HUES48 (cell line): ENCODE results near the gene NEURL3.

Experiments used
- H3K27ac ChIP-seq: one replicate; pipeline ENCODE4 v1.7.0; 2013; ENCODE audit warnings: low read depth, low read length, inconsistent platforms
- H3K27me3 ChIP-seq: 2 replicates; pipeline ENCODE4 v1.6.1; 2013; ENCODE audit warnings: mild to moderate bottlenecking, low read length; ENCODE audit not compliant: control insufficient read depth, insufficient read depth
- H3K36me3 ChIP-seq: 2 replicates; pipeline ENCODE4 v1.6.1; 2013; ENCODE audit warnings: low read length; ENCODE audit not compliant: control insufficient read depth, insufficient read depth
- H3K4me1 ChIP-seq: 2 replicates; pipeline ENCODE4 v1.6.1; 2013; ENCODE audit warnings: mild to moderate bottlenecking, low read length; ENCODE audit not compliant: control insufficient read depth, insufficient read depth
- H3K4me3 ChIP-seq: 2 replicates; pipeline ENCODE4 v1.5.1; 2013; ENCODE audit warnings: mild to moderate bottlenecking, low read depth, low read length
- H3K9ac ChIP-seq: 2 replicates; pipeline ENCODE4 v1.6.1; 2013; ENCODE audit warnings: mild to moderate bottlenecking, low read depth, low read length, moderate library complexity
- H3K9me3 ChIP-seq: 2 replicates; pipeline ENCODE4 v1.6.1; 2013; ENCODE audit warnings: low read length; ENCODE audit not compliant: control insufficient read depth, insufficient read depth

NEURL3 gene

DNA sequence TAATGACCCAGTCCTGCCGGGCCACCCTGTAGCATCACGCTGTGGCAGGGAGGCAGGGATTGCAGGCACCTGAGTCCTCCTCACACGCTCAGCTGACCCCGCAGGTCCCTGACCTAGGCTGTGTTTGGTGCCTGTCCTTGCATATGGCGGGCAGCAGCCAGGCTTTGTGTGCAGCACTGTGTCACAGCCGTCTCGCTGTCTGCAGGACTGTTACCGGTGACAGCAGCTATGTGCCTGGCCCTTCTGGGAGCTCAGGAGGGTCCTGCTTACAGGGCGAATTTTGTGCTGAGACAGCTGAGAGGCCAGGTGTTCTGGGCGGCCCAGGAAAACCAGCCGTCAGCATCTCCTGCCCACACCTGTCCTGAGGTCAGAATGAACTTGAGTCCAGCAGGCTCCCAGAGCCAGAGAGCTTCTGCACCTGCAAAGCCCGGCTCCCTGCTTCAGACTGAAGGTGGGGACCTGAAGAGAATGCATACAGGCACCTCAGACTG lies 21.0 kb upstream of the NEURL3 start:
- Histone ChIP-seq H3K27ac (no peak overlapping the region), H3K9me3 (no peaks in the 10 kb centered on the region), H3K4me3 (no peak overlapping the region), H3K36me3 (no peaks in the 10 kb centered on the region), H3K4me1 (no peaks in the 10 kb centered on the region; the same call in 1 of the 2 replicates), H3K27me3 (peaks cover 35% of the 10 kb centered on the region), H3K9ac (no peak overlapping the region)

DNA sequence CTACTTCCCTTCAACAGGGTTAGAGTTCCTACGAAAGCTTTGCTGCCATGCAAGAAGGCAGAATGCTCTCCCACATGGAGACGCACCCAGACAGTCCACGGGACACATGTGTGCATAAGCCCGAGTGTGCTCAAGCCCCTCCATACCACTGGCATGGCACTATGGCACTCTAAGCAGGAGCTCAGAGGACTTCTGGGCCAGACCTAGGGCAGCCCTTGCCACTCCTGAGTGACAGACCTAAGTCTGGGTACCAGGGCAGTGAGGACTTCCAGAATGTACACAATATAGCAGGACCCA lies 20.0 kb upstream of the NEURL3 start:
- Histone ChIP-seq H3K4me1 (no peaks in the 10 kb centered on the region; the same call in 1 of the 2 replicates), H3K9ac (no peak overlapping the region), H3K27ac (no peak overlapping the region), H3K36me3 (no peaks in the 10 kb centered on the region), H3K9me3 (no peaks in the 10 kb centered on the region), H3K27me3 (peaks cover 29% of the 10 kb centered on the region), H3K4me3 (no peak overlapping the region)

DNA sequence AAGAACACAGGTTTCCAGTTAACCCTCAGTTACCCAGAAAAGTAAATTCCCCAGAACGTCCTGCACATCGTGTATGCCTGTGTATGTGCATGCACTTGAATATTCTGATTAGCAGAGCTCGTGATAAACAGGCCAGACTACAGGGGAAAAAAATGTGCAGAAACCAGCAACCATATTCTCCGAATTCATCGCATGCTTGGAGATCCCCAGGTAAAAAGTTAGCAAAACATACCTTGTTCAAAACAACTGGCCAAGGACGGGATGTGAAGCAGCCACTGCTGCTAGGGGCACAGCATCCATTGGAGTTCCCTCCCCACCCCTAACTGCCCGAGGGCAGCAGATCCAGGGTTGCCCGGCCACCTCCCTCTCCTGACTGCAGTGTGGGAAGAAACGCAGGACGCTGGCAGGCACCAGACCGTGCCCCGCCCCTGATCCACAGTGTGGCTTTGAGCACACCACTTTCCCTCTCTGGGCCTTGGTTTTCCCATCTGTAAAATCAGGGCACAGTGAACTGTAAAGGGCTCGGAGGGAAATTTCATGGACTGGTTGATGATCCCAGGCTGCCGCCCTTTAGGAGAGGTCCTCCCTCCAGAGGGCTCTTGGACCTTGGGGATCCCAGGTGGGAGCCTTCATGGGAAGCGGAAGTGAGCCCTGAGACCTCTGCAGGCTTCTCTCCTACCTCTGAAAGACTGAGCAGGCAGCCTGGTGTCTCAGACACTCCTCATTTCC lies 19.5 kb upstream of the NEURL3 start:
- Histone ChIP-seq H3K9me3 (no peaks in the 10 kb centered on the region), H3K9ac (no peak overlapping the region), H3K4me3 (no peak overlapping the region), H3K27ac (no peak overlapping the region), H3K27me3 (peaks cover 28% of the 10 kb centered on the region), H3K36me3 (no peaks in the 10 kb centered on the region), H3K4me1 (no peaks in the 10 kb centered on the region; the same call in 1 of the 2 replicates)

DNA sequence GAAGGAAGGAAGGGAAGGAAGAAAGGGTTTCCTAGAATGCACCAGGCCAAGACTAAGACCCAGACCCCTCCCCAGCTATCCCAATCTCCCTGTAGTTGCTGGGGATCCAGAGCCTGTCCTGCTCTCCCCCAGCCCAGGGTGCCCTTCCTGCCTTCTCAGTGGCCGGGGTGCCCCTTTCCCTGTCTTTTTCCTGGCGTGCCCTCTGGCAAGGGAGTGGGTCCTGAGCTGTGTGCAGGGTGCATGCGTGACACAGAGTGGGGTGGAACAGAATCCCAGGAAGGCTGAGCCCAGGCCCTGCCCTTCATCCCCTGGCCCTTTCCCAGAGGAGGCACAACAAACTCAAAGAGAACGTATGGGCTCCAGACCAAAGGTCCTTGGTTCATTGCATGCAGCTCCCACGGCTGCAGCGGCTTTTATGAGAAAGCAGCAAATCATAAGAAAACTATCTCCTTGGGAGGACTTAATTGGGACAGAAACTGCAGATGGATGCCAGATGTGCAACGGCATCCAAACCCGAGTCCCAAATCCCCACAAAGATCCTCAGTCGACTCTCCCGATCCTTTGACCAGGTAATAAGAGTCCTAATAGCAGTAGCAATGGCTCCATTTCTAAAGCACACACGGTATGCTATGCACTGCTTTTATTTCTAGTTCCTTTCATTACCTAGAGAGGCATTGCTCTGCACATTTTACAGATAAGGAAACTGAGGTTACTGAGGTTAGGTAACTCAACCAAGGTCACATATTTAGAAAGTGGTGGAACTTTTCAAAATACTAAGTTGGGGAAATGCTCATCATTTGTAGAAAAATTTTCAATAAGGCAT lies 18.7 kb upstream of the NEURL3 start:
- Histone ChIP-seq H3K9ac (no peak overlapping the region), H3K9me3 (no peaks in the 10 kb centered on the region), H3K27me3 (peaks cover 21% of the 10 kb centered on the region), H3K4me1 (no peaks in the 10 kb centered on the region; the same call in 1 of the 2 replicates), H3K4me3 (no peak overlapping the region), H3K36me3 (no peaks in the 10 kb centered on the region), H3K27ac (no peak overlapping the region)

DNA sequence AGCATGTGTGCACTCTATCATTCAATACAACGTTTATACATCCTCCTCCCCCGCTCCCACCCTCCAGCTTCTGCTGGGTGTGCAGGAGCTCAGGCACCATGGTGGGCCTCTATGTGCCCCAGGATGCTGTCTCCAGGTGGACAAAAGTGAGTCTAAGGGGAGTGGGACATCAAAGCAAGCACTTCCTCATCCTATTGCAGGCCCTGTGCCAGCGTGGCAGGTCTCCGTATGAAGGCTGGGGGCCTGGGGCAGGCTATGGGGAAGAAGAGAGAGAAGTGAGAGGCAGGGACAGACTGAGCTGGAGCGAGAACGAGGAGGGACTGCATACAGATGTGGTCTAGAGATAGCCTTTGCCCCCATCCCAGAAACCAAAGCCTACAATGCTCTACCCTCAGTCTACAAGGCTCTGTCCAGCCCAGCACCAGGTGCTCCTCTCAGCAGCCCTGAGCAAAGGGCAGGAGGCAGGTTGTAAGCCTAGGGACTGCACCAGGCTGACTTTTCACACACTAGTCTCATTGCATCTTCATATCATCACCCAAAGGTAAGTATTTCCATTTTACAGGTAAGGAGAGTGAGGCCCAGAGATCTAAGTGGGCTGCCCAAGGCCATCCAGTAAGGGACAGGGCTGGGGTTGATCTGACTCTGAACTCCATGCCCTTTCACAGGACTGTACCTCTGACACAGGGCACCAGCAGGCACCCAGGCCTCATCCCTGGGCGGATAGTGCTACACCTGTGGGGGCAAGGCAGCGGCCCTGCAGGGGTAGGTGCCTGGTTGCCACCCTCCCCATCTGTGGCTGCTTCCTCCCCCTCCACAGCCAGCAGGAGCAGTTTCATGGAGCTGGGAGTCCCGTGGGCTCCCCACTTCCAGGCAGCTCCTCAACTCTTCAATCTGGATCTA lies 17.4 kb upstream of the NEURL3 start:
- Histone ChIP-seq H3K9ac (no peak overlapping the region), H3K36me3 (no peaks in the 10 kb centered on the region), H3K4me1 (no peaks in the 10 kb centered on the region; the same call in 1 of the 2 replicates), H3K27ac (no peak overlapping the region), H3K27me3 (peaks cover 16% of the 10 kb centered on the region), H3K4me3 (no peak overlapping the region), H3K9me3 (no peaks in the 10 kb centered on the region)

DNA sequence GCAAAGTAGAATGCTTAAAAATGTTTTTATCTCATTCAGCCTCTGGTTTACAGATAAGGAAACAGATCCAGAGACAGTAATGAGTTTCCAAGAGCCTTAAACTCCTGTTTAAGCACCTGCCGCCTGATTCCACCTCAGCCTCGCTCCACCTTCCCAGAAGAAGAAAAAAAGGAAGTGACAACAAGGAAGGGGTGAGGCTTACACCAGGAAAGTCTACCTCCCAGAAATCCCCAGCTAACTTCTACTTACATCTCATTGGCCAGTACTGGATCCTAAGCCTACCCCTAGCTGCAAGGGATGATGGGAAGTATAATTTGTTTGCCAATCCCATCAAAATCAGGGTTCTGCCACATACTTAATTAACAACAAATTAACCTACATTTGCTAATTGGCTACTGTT lies 16.1 kb upstream of the NEURL3 start:
- Histone ChIP-seq H3K9me3 (peaks cover 7% of the 10 kb centered on the region; the same call in 1 of the 2 replicates), H3K27me3 (peaks cover 5% of the 10 kb centered on the region), H3K36me3 (no peaks in the 10 kb centered on the region), H3K27ac (no peak overlapping the region), H3K4me3 (no peak overlapping the region), H3K4me1 (no peaks in the 10 kb centered on the region), H3K9ac (no peak overlapping the region)

DNA sequence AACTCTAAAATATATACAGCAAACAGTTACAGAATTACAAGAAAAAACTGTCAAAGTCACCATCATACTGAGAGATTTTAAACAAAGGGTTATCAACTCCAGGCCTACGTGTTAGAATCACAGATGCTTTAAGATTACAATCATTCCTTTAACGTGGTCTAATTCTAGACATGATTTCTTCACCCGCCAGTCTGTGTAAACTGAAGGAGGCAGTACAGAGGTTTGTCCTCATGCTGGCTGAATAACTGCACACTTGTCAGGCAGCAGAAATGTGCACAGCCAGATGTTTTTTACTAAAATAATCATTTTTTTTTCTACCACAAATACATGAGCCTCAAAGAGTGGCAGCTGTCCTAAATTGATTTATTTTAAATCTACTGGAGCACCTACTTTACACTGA lies 15.5 kb upstream of the NEURL3 start:
- no peak overlapping the region for H3K9ac ChIP-seq
- H3K27me3 ChIP-seq: peaks cover under 1% of the 10 kb centered on the region; the same call in 1 of the 2 replicates
- peaks cover 7% of the 10 kb centered on the region; the same call in 1 of the 2 replicates for H3K9me3 ChIP-seq
- no peak overlapping the region for H3K4me3 ChIP-seq
- no peak overlapping the region for H3K27ac ChIP-seq
- no peaks in the 10 kb centered on the region for H3K4me1 ChIP-seq
- H3K36me3 ChIP-seq: no peaks in the 10 kb centered on the region

DNA sequence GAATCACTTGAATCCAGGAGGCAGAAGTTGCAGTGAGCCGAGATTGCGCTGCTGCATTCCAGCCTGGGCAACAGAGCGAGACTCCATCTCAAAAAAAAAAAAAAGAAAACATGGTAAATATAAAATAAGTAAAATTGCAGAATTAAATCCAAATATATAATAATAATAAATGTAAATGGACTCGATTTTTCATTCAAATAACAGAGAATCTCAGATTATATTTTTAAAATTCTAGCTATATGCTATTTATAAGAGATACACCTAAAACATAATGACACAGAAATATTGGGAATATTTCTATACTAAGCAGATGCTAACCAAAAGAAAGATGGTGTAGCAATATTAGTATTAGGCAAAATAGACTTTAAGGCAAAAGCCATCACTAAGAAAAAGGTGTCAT lies 15.1 kb upstream of the NEURL3 start:
- H3K27ac ChIP-seq: no peak overlapping the region

DNA sequence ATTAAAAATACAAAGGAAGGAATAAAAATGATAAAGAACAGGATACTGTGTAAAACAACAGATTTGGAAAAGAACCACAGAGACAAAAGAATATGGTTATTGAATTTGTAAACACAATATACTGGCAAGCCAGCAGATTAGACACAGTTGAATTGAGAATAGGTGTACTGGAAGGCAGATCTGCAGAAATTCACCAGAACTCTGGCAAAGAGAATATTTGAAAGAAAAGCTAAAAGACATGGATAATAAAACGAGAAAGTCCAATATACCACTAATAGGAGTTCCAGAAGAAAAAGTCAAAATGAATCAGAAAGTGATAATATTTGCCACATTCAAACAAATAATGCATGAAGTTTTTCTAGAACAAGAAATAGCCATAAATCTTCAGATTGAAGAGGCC lies 11.9 kb upstream of the NEURL3 start:
- Histone ChIP-seq H3K9ac (no peak overlapping the region), H3K4me1 (no peaks in the 10 kb centered on the region), H3K9me3 (peaks cover 7% of the 10 kb centered on the region; the same call in 1 of the 2 replicates), H3K27ac (no peak overlapping the region), H3K36me3 (no peaks in the 10 kb centered on the region), H3K4me3 (no peak overlapping the region), H3K27me3 (no peaks in the 10 kb centered on the region)

More for the DNA sequence above, 15.1 kb upstream of the NEURL3 start:
- Histone ChIP-seq H3K4me1 (no peaks in the 10 kb centered on the region), H3K9me3 (peaks cover 7% of the 10 kb centered on the region; the same call in 1 of the 2 replicates), H3K4me3 (no peak overlapping the region), H3K27me3 (no peaks in the 10 kb centered on the region), H3K9ac (no peak overlapping the region), H3K36me3 (no peaks in the 10 kb centered on the region)

DNA sequence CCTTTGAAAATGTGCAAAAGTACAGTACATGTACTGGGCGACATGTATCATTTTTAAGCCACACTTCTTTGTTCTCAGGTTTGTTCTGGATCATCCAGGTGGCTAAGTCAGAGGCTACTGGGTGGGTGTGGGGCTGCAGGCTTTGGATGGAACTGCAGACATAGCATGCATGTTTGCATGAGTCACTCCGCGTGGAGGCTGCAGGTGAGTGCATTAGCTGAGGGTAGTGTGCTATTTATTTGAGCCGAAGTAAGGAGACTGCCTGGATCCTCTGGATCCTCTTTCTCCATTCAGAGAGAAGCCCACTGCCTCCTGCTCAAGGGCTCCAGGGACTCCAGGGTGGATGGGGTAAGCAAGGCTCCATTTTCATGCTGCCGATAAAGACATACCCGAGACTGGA lies 9.4 kb upstream of the NEURL3 start:
- no peaks in the 10 kb centered on the region; the same call in 1 of the 2 replicates for H3K4me1 ChIP-seq
- H3K9me3 ChIP-seq: peaks cover 7% of the 10 kb centered on the region; the same call in 1 of the 2 replicates
- H3K27me3 ChIP-seq: peaks cover 11% of the 10 kb centered on the region; the same call in 1 of the 2 replicates
- no peak overlapping the region for H3K9ac ChIP-seq
- H3K36me3 ChIP-seq: no peaks in the 10 kb centered on the region
- no peak overlapping the region for H3K27ac ChIP-seq
- H3K4me3 ChIP-seq: no peak overlapping the region
